G401 (cell line): ENCODE results near the gene RNASE8. TPM values are rescaled to one million over a fixed set of nuclear protein-coding genes. Genes with fewer than 3 reads are reported as not detected.
A peak's percentile ranks its signal among the peaks of the same experiment; 100 is the strongest.
"Not testable (repeated sequence)": the region's sequence is repeated elsewhere in the genome, so short reads cannot be mapped to it uniquely, and the experiment has no call there.

Experiments
- DNase-seq: peaks from one replicate; pipeline ENCODE4 v3.0.0-alpha.2; 2015; ENCODE audit warnings: low spot score
- in situ Hi-C: cut with HindIII; loops from 2 replicates; pipeline ENCODE4 v1.10.0; 2016; ENCODE audit warnings: low sequenced_read_pairs, mixed read lengths
- total RNA-seq: library from RNA; depleted of rRNA; stranded (reverse); fragments of >200 nt; shearing (Covaris generic); gene quantifications from 2 replicates; pipeline ENCODE4 v1.2.3, GENCODE V29; 2014

The RNASE8 gene
- total RNA-seq, 1 experiment from 2014 or later = not detected

GRCh38 chr14:21026274-21026987 lies 31.2 kb upstream of the RNASE8 start:
- peak; percentile 44 for DNase-seq
- in situ Hi-C loops = no loop called here

- in situ Hi-C loops = no loop called here
- DNase-seq = no peak
These were observed 30.7 kb upstream of the RNASE8 start for GRCh38 chr14:21026988-21027315.

DNA sequence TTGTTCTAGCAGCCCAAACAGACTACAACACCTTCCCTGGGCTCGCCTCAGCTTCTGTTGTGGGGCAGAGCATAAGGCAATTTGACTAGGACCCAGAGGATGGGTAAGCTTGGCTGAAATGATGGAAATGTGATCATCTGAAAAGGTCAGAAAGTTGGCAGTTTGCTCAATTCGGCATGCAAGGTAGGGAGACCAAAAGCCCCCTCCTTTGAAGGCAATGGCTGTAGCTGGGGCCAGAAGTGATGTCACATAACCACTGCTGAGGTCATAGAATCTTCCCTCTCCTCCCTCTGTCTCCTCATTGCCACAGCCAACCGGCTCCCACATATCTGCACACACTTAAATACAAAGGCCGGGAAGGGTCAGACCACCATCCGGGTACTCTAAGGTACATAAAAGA lies 27.7 kb upstream of the RNASE8 start, which contains the start of gene TPPP2:
TPPP2 (plus strand) TSS at position 301 of the 400 bp plus-strand sequence. CDS start 365 bp downstream, outside the sequence.
- no peak for DNase-seq
- in situ Hi-C loops = no loop called here

DNA sequence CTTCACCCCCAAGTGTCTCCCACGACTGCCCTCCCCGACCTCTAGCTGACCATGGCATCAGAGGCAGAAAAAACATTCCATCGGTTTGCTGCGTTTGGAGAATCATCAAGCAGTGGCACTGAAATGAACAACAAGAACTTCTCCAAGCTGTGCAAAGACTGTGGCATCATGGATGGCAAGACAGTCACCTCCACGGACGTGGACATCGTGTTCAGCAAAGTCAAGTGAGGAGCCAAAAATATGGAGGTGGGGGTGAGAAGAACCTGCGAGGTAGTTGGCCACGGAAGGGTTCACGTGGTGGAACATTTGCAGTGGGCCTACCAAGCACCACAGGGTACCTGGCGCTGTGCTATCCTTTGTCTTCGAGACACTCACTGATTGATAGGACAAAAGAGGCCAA lies 27.1 kb upstream of the RNASE8 start:
- in situ Hi-C loops = no loop called here
- no peak for DNase-seq

GRCh38 chr14:21032326-21033132 lies 25.1 kb upstream of the RNASE8 start:
- DNase-seq = no peak
- in situ Hi-C loops = no loop called here

- in situ Hi-C loops = no loop called here
- no peak for DNase-seq
These were observed 24.4 kb upstream of the RNASE8 start for GRCh38 chr14:21033133-21033698.

DNA sequence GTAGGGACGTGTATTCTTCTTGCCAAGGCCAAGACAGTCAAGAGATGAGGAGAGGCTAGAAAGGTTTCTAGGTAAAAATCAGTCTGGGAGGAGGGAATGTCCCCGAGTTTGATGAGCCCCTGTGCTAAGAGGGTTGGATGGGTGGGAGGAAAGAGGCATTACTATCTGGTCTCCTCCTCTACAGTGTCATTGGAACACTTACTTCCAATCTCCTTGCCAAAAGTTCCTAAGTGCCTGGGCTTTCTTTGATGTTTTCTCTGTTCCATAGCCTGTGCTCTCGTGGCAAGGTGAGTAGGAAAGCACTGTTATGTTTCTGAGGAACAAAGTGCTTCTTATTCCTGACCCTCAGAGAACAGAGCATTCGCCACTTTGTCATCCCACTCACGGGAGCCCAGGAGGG lies 22.9 kb upstream of the RNASE8 start, which contains the start of gene RNASE13:
RNASE13 (minus strand) TSS at position 101 of the 400 bp plus-strand sequence. CDS start 519 bp downstream, outside the sequence.
- no peak for DNase-seq
- in situ Hi-C loops = no loop called here

DNA sequence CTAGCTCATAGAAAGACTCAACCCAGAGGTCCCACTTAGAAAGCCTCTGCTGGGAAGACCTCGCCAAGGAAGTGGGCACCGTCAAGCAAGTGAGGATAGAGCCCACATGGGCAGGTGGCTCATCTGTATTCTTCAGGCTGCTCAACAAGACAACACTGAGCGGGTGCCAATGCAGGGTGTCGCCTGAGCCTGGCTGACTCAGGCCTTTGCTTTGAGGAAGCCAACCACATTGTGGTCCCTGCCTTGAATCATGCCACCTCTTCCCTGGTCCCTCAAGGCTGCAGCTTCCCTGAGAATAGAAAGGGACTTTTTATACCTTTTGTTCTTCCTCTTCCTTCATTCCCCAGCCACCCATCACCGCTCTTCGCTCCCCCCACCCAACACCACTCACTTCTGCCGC lies 20.9 kb upstream of the RNASE8 start:
- no peak for DNase-seq
- in situ Hi-C loops = no loop called here

DNA sequence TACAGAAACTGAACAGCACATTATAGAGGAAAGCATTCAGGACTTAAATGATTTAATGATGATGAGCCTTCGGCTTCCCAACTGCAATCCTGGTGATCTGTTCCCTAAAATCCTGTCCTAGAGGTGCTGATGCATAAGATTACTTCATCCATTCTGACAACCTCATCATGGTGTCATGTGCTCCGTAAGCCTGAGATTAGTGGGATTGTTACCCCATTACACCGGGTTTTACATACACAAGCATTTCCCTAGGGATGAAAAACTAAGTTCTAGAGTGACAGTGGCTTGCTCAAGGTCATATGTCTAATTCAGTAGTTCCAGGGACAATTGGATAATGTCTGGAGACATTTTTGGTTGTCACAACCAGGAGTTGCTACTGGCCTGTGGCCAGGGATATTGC lies 20.5 kb upstream of the RNASE8 start:
- DNase-seq = no peak
- in situ Hi-C loops = no loop called here

- DNase-seq = peak; percentile 62
These were observed 18.9 kb upstream of the RNASE8 start for GRCh38 chr14:21038441-21039422.

DNA sequence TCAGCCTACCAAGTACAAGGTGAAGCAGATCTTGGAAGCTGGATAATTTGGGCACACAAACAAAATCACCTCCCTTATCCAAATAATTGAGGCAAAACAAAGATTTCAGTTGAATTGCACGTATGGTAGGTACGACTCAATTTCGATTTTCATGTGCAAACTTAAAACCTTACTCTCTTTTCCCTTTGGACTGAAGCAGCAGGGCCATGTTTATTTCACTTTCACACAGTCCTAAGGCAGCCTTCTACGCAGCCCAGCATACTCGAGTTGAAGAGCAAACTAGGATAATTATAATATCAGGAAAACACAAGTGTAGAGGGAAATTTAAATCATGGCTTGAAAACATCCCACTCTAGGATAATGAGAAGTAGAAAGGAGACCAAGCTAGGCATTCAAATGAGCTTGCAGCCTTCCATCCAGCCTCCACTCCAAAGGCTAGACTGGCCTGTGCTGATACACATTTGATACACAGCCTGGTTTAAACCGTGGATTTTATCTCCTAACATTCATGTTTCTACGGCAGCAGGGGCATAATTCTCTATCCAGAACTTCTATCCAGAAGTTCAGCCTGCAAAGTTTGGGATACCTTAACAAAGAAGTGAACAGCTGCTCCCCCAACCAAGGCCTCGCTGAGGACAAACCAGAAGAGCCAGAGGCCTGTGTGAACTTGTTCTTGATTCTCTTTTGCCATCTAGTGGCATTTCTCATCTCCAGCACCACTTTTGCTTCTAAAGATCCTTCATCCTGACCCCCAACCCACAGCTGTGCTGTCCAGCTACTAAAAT lies 17.8 kb upstream of the RNASE8 start:
- in situ Hi-C loops = no loop called here
- DNase-seq = peak; percentile 52

More at GRCh38 chr14:21038441-21039422, 18.9 kb upstream of the RNASE8 start:
- in situ Hi-C loops = no loop called here

DNA sequence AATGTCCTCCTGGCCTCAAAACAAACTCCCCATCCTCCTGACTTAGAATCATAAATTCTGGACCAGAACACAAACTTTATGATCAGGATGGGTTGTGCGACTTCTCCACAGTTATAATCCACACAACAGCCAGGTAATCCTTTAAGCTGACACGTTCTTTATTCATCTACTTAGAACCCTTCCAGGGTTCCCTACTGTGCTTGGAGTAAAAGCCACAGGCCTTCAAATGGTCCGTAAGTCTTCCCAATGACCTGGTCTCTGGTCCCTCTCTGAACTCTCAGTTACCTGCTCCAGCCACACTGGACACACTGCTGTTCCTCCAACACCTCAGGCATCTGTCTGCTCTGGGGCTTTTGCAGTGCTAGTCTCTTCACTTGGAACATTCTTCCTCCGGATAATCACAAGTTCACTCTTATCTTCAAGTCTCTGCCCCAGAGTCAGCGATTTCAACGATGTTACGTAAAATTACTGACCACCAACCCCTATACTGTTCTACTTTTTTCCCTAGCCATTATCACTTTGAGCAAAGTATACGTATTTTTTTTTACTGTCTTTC lies 17.2 kb upstream of the RNASE8 start:
- in situ Hi-C loops = no loop called here
- DNase-seq = no peak

DNA sequence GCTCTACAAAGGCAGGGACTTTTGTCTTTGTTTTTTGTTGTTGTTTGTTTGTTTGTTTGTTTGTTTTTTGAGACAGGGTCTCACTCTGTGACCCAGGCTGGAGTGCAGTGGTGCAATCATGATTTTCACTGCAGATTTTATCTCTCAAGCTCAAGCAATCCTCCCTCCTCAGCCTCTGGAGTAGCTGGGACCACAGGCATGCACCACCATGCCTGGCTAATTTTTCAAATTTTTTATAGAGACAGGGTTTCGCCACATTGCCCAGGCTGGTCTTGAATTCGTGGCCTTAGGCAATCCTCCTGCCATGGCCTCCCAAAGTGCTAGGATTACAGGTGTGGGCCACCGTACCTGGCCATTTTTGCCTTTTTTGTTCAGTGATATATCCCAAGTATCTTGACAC lies 16.7 kb upstream of the RNASE8 start:
- DNase-seq, in situ Hi-C loops: not testable (repeated sequence)

DNA sequence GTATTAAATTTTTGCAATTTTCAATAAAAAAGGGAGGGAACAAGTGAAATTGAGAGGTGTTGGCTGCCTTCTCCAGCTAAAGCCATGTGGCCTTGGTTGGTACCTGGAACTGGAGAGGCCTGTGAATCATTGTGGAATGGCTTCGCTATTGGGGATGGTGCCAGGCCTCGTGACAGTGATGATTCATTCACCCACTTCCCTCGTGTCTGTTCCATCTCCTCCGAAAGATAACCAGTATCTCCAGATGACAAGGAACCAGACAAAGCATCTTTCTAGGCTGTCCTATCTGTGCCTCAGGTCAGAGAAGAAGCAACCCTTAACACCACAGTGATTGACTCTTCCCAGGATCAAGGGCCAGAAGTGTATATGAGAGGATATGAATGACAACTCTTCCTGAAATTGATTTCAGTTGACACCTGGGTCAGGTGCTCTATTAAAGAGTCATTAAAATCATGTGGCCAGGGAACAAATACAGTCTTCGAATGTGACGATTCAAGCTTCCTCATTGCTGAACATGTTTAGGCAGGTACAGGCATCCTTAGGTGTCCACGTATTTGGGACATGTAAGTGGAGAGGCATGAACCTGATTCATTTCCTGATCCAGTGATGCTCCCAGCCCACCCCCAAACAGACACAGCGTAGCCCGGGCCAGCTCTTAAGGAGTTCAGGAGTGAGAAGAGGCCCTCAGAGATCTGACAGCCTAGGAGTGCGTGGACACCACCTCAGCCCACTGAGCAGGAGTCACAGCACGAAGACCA lies 15.8 kb upstream of the RNASE8 start, which contains the start of gene RNASE7:
RNASE7 (plus strand) TSS at position 687 of the 758 bp plus-strand sequence. CDS start 631 bp downstream, outside the sequence.
- in situ Hi-C loops = no loop called here

GRCh38 chr14:21042918-21043317 lies 14.7 kb upstream of the RNASE8 start:
- in situ Hi-C loops = no loop called here
- no peak for DNase-seq

More for the DNA sequence above, 15.8 kb upstream of the RNASE8 start, which contains the start of gene RNASE7:
- no peak for DNase-seq

- no peak for DNase-seq
- in situ Hi-C loops = no loop called here
These were observed 14.1 kb upstream of the RNASE8 start for GRCh38 chr14:21043387-21043973.
